Measurements from ENCODE around the gene KLHL26.

The KLHL26 gene

DNA sequence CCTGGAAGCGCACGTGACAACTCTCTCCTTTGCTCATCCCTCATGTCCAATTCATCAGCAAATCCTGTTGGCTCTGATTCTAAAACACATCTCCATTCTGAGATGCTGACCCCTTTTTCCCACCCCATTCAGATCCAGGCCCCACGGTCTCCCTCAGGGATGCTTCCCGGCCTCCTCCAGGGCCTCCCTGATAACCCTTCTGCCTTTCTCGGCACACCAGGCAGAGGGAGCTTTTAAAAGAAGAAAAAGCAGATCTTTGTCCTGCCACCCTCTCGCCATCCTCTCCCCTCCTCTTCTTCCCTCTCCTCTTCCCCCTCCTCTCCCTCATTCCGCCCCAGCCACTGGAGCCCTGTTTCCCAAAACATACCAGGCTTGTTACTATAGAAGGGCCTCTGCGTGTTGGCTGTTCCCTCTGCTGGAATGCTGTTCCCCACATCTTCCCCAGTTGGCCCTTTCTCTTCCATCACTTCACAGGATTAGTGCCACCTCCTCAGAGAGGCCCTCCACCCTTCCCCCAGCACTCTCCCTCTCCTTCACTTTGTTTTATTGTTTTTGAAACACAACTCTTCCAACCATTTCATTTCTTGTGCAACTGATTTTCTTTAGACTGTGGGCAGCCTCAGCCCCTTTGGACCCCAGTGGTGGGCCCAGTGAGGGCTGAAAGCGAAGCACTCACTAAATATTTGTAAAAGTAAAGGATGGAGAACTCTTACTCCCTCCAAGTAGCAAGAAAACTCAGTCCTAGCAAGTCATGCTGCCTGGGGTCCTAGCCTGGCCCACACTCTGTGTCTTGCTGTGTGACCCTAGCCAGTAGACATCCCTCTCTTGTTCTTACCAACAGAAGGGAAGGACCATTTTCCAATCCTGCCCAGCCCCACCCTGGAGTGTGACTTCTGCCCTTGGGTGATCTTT, 27.8 kb upstream of the KLHL26 start:
- H3K27ac Mint-ChIP-seq, result no peak overlapping the region
- H3K36me3 Mint-ChIP-seq (ENCODE audit: low read depth), result no peaks in the 10 kb centered on the region
- peak overlapping the region; percentile 33 for H3K4me3 Mint-ChIP-seq
- no peaks in the 10 kb centered on the region for H3K9me3 Mint-ChIP-seq
- peaks cover 56% of the 10 kb centered on the region for H3K4me1 Mint-ChIP-seq
- TF ChIP-seq, protein P1, sequence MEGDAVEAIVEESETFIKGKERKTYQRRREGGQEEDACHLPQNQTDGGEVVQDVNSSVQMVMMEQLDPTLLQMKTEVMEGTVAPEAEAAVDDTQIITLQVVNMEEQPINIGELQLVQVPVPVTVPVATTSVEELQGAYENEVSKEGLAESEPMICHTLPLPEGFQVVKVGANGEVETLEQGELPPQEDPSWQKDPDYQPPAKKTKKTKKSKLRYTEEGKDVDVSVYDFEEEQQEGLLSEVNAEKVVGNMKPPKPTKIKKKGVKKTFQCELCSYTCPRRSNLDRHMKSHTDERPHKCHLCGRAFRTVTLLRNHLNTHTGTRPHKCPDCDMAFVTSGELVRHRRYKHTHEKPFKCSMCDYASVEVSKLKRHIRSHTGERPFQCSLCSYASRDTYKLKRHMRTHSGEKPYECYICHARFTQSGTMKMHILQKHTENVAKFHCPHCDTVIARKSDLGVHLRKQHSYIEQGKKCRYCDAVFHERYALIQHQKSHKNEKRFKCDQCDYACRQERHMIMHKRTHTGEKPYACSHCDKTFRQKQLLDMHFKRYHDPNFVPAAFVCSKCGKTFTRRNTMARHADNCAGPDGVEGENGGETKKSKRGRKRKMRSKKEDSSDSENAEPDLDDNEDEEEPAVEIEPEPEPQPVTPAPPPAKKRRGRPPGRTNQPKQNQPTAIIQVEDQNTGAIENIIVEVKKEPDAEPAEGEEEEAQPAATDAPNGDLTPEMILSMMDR (IDR thresholded peaks at IDR 0.05), result no peak
- no peak for DNase-seq
- H3K27me3 Mint-ChIP-seq (ENCODE audit: low read depth, poor library complexity), result peaks cover 88% of the 10 kb centered on the region

DNA sequence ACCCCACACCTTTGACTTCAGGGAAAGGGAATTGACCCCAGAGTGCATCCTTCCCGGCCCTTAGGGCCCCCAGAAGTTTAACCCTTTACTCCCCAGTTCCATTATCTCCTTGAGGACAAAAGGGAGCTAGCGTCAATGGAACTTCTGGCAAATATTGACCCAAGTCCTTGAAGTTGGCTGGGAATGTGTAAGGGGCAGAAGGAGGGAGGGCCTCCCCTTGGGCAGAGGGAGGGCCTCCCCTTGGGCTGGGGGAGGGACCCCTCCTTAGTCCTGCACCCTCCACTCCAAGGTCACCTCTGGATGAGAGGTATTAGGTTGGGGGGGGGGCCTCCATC, 27.1 kb upstream of the KLHL26 start:
- H3K27me3 Mint-ChIP-seq (ENCODE audit: low read depth, poor library complexity), result peaks cover 88% of the 10 kb centered on the region
- TF ChIP-seq, protein P1 (IDR thresholded peaks at IDR 0.05), result no peak
- H3K27ac Mint-ChIP-seq, result no peak overlapping the region
- H3K36me3 Mint-ChIP-seq (ENCODE audit: low read depth), result no peaks in the 10 kb centered on the region
- H3K9me3 Mint-ChIP-seq, result no peaks in the 10 kb centered on the region
- no peak for DNase-seq
- peaks cover 56% of the 10 kb centered on the region for H3K4me1 Mint-ChIP-seq
- H3K4me3 Mint-ChIP-seq, result no peak overlapping the region

DNA sequence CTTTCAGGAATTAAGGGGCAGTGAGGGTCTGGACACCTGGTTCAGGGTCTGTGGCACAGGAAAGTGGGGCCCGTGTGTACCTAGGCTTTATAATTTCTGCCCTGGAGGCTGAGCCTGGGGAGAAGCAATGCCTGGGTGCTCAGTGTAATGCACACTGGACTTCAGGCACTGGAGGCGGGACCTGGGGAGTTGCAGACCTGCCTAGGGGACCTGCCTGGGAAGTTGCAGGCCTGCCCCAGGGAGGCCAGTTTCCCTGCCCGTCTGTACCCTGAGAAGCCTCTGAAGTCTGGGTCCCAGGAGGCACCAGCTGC, 26.6 kb upstream of the KLHL26 start:
- H3K27me3 Mint-ChIP-seq (ENCODE audit: low read depth, poor library complexity), result peaks cover 88% of the 10 kb centered on the region
- H3K36me3 Mint-ChIP-seq (ENCODE audit: low read depth), result no peaks in the 10 kb centered on the region
- peaks cover 51% of the 10 kb centered on the region for H3K4me1 Mint-ChIP-seq
- TF ChIP-seq, protein P1 (IDR thresholded peaks at IDR 0.05), result no peak
- no peaks in the 10 kb centered on the region for H3K9me3 Mint-ChIP-seq
- no peak overlapping the region for H3K4me3 Mint-ChIP-seq
- no peak for DNase-seq
- no peak overlapping the region for H3K27ac Mint-ChIP-seq

DNA sequence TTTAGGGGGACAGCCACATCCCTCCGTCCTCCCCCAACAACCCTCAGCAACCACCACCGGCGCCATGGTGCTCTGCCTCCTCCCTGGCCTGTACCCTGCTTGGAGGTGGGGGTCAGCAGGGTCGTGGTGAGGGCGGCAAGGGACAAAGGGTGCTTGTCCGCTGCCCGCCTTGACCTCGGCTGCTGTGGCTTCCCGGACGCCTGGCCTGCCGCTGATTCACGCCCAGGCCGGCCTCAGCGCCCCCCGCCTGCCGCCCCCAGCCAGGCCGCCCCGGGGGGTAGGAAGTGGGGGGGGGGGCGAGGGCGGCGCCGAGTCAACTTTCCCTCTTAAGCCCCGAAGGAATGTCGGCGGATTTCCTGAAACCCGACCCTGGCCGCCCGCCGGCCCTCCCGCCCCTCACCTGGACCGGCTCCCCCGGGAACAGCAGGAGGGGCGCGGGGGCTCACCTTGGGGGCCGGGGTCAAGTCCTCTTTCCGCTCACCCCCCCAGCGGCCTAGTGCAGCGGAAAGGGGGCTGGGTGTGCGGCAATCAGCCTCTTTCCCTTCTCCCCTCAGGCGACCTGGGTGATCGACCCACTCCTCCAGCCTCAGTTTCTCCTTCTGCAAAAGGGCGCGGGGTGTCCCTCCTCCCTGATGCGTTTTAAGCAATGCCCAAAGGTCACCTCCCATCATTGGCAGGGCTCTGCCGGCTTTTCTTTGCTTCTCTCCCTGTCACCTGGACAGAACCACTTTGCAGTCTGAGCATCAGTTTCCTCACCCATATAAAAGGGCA, 26.1 kb upstream of the KLHL26 start:
- Mint-ChIP-seq H3K4me3 (peak overlapping the region; percentile 77), H3K4me1 (peaks cover 46% of the 10 kb centered on the region), H3K36me3 (ENCODE audit: low read depth) (no peaks in the 10 kb centered on the region), H3K27ac (no peak overlapping the region), H3K27me3 (ENCODE audit: low read depth, poor library complexity) (peaks cover 88% of the 10 kb centered on the region), H3K9me3 (no peaks in the 10 kb centered on the region)
- TF ChIP-seq, protein P1 (IDR thresholded peaks at IDR 0.05), result no peak
- peak; percentile 61 for DNase-seq

DNA sequence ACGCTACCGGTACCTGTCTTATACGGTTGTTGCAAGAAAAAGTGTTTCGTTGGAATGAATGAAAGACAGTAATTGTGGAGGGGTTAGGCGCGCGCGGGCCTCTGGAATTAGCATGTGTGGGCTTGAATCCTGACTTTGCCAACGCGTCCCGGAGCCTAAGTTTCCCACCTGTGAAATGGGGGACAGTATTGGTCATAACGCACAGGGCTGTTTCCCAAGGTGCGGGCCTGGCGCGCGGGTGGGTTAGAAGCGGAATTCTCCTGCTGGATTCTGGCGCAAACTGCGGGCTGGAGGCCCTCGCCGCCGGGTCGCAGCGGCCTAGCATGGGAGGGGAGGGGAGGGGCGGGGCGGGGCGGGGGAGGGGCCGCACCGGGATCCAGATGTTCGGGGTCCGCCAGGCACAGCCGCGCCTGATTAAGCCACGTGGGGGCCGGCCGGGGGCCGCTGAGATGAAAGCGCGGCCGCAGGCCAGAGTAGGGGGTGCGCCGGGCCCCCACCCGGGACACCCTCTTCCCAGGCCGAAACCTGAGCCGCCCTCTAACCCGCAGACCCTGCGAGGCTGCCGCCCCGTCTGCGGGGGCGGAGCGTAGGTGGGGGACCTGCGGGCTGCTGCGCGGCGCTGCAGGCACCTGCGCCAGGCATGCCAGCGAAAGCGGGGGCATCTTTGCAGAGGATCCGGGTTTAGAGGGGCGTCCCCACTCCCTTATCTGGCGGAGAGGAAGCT, 25.3 kb upstream of the KLHL26 start:
- peak overlapping the region; percentile 82 for H3K4me3 Mint-ChIP-seq
- peak; percentile 64 for DNase-seq
- peaks cover 46% of the 10 kb centered on the region for H3K4me1 Mint-ChIP-seq
- no peak overlapping the region for H3K27ac Mint-ChIP-seq
- peaks cover 93% of the 10 kb centered on the region for H3K27me3 Mint-ChIP-seq (ENCODE audit: low read depth, poor library complexity)
- TF ChIP-seq, protein P1 (IDR thresholded peaks at IDR 0.05), result no peak
- H3K36me3 Mint-ChIP-seq (ENCODE audit: low read depth), result no peaks in the 10 kb centered on the region
- H3K9me3 Mint-ChIP-seq, result no peaks in the 10 kb centered on the region

Data from nephron progenitor cell (in vitro differentiated cells).